Gastroesophageal sphincter (tissue), 3 donors: ENCODE measurements around the gene CD209.

ENCODE experiments used
- CTCF ChIP-seq, 4 experiments: fragments of 200-600 bp in 2 of 4; fragments of 450-650 bp in 2 of 4; sonication (generic) in 1 of 4; IDR thresholded peaks; one replicate each; pipeline ENCODE4 v1.5.1; 2017 to 2019; ENCODE audit warnings: antibody characterized with exemption in 4 of 4, mild to moderate bottlenecking in 2 of 4, moderate library complexity in 2 of 4
- POLR2A ChIP-seq, 2 donors: fragments of 450-650 bp; IDR thresholded peaks; one replicate each; pipeline ENCODE4 v1.6.1; 2017; ENCODE audit warnings: antibody characterized with exemption in 2 of 2, mild to moderate bottlenecking in 2 of 2, moderate library complexity in 1 of 2
- POLR2AphosphoS5 ChIP-seq: sonication (generic); formaldehyde crosslinking; IDR thresholded peaks from one replicate; pipeline ENCODE4 v1.6.1; 2017; ENCODE audit warnings: antibody characterized with exemption

- TF ChIP-seq CTCF (IDR thresholded peaks at IDR 0.05), result no peak
- TF ChIP-seq POLR2AphosphoS5, result no peak
- TF ChIP-seq POLR2A (IDR thresholded peaks at IDR 0.05), result no peak
Measured at GRCh38 chr19:7710616-7711015, 36.7 kb downstream of the CD209 start.
